Neural cell (in vitro differentiated cells): ENCODE results near the gene P2RY6.

Experiments used
- EP300 ChIP-seq: fragments of 450-650 bp; conservative IDR thresholded peaks from 2 replicates; pipeline ENCODE4 v1.6.1; 2014; ENCODE audit warnings: antibody characterized with exemption, mild to moderate bottlenecking, moderate library complexity; ENCODE audit not compliant: poor library complexity, severe bottlenecking
- EZH2 ChIP-seq: fragments of 200-600, 300-800 bp; shearing (Covaris generic), sonication (generic); IDR thresholded peaks from 2 replicates; pipeline ENCODE4 v1.6.1; 2014; ENCODE audit warnings: antibody characterized with exemption, low read length, borderline replicate concordance, mild to moderate bottlenecking; ENCODE audit not compliant: insufficient read depth, poor library complexity, severe bottlenecking
- POLR2AphosphoS5 ChIP-seq: IDR thresholded peaks from 2 replicates; pipeline ENCODE4 v1.6.1; 2012
- SMC3 ChIP-seq: fragments of 450-650 bp; conservative IDR thresholded peaks from 2 replicates; pipeline ENCODE4 v1.6.1; 2014; ENCODE audit warnings: antibody characterized with exemption, mild to moderate bottlenecking, moderate library complexity; ENCODE audit not compliant: poor library complexity
- TF ChIP-seq, protein P1 (sequence below): fragments of 450-650 bp; IDR thresholded peaks from 2 replicates; pipeline ENCODE4 v1.5.1; 2014; ENCODE audit warnings: antibody characterized with exemption, mild to moderate bottlenecking, moderate library complexity; ENCODE audit not compliant: poor library complexity, severe bottlenecking
- TF ChIP-seq, protein P2 (sequence below): IDR thresholded peaks from 2 replicates; pipeline ENCODE4 v1.6.1; 2012; ENCODE audit warnings: borderline replicate concordance

DNA sequence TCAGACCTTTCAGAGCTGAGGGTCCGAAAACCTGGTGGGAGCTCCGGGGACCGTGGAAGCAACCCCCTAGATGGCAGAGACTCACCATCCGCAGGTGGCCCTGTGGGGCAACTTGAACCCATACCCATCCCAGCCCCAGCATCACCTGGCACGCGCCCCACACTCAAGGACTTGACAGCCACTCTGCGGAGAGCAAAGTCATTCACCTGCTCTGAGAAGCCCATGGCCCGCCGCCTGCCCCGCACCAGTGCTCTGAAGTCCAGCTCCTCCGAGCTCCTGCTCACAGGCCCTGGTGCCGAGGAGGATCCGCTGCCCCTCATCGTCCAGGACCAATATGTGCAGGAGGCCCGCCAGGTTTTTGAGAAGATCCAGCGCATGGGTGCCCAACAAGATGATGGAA lies 37.9 kb downstream of the P2RY6 start:
- TF ChIP-seq, protein P1, sequence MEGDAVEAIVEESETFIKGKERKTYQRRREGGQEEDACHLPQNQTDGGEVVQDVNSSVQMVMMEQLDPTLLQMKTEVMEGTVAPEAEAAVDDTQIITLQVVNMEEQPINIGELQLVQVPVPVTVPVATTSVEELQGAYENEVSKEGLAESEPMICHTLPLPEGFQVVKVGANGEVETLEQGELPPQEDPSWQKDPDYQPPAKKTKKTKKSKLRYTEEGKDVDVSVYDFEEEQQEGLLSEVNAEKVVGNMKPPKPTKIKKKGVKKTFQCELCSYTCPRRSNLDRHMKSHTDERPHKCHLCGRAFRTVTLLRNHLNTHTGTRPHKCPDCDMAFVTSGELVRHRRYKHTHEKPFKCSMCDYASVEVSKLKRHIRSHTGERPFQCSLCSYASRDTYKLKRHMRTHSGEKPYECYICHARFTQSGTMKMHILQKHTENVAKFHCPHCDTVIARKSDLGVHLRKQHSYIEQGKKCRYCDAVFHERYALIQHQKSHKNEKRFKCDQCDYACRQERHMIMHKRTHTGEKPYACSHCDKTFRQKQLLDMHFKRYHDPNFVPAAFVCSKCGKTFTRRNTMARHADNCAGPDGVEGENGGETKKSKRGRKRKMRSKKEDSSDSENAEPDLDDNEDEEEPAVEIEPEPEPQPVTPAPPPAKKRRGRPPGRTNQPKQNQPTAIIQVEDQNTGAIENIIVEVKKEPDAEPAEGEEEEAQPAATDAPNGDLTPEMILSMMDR, result no peak
- TF ChIP-seq POLR2AphosphoS5, result no peak
- TF ChIP-seq, protein P2, sequence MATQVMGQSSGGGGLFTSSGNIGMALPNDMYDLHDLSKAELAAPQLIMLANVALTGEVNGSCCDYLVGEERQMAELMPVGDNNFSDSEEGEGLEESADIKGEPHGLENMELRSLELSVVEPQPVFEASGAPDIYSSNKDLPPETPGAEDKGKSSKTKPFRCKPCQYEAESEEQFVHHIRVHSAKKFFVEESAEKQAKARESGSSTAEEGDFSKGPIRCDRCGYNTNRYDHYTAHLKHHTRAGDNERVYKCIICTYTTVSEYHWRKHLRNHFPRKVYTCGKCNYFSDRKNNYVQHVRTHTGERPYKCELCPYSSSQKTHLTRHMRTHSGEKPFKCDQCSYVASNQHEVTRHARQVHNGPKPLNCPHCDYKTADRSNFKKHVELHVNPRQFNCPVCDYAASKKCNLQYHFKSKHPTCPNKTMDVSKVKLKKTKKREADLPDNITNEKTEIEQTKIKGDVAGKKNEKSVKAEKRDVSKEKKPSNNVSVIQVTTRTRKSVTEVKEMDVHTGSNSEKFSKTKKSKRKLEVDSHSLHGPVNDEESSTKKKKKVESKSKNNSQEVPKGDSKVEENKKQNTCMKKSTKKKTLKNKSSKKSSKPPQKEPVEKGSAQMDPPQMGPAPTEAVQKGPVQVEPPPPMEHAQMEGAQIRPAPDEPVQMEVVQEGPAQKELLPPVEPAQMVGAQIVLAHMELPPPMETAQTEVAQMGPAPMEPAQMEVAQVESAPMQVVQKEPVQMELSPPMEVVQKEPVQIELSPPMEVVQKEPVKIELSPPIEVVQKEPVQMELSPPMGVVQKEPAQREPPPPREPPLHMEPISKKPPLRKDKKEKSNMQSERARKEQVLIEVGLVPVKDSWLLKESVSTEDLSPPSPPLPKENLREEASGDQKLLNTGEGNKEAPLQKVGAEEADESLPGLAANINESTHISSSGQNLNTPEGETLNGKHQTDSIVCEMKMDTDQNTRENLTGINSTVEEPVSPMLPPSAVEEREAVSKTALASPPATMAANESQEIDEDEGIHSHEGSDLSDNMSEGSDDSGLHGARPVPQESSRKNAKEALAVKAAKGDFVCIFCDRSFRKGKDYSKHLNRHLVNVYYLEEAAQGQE, result no peak
- TF ChIP-seq EZH2, result no peak
- TF ChIP-seq EP300, result no peak
- TF ChIP-seq SMC3, result no peak
